ENCODE measurements around the gene AUTS2.

DNA sequence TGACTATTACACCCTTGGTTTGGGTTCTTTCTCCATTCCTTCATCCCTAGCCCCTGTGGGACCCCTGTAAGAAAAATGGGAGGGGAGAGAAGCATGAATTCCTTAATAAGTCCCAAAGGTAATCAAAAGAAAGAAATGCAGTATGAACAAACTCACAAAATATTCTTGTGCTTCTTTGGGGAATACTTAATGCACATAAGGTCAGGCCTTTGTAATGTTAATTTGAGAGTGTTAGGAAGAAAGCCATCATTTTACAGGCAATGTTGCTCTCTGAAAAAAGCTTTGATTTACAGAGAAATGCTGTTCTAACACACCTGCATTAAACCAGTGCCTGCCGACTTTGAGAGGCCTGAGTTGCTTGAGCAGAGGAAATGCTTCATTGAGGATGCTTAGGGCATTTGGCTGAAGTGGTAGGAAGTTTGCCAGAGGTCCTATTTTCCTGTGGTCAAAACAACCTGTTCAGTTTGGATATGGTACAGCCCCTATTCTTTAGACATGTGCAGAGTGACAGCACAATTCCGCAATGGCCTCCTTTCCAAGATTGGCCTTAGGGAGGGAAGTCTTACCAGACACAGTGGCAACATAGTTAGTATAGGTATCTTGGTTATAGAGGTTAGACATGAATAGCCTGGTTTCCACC lies 643.4 kb downstream of the AUTS2 start:
- no peak for TF ChIP-seq RAD21 (IDR thresholded peaks at IDR 0.05; ENCODE audit: insufficient read depth, low read depth, low read length)
- TF ChIP-seq, protein P1, sequence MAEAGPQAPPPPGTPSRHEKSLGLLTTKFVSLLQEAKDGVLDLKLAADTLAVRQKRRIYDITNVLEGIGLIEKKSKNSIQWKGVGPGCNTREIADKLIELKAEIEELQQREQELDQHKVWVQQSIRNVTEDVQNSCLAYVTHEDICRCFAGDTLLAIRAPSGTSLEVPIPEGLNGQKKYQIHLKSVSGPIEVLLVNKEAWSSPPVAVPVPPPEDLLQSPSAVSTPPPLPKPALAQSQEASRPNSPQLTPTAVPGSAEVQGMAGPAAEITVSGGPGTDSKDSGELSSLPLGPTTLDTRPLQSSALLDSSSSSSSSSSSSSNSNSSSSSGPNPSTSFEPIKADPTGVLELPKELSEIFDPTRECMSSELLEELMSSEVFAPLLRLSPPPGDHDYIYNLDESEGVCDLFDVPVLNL (IDR thresholded peaks at IDR 0.05; ENCODE audit: low read depth, low read length), result no peak
- no peak for TF ChIP-seq SUZ12 (IDR thresholded peaks at IDR 0.05; ENCODE audit: unreplicated experiment)
- TF ChIP-seq, protein P2, sequence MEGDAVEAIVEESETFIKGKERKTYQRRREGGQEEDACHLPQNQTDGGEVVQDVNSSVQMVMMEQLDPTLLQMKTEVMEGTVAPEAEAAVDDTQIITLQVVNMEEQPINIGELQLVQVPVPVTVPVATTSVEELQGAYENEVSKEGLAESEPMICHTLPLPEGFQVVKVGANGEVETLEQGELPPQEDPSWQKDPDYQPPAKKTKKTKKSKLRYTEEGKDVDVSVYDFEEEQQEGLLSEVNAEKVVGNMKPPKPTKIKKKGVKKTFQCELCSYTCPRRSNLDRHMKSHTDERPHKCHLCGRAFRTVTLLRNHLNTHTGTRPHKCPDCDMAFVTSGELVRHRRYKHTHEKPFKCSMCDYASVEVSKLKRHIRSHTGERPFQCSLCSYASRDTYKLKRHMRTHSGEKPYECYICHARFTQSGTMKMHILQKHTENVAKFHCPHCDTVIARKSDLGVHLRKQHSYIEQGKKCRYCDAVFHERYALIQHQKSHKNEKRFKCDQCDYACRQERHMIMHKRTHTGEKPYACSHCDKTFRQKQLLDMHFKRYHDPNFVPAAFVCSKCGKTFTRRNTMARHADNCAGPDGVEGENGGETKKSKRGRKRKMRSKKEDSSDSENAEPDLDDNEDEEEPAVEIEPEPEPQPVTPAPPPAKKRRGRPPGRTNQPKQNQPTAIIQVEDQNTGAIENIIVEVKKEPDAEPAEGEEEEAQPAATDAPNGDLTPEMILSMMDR (IDR thresholded peaks at IDR 0.05 in 2 of 3, conservative IDR thresholded peaks at IDR 0.05 in 1 of 3; ENCODE audit: control insufficient read depth in 2 of 3, extremely low read depth in 1 of 3, insufficient read depth in 1 of 3, low read depth in 3 of 3, low read length in 3 of 3), result no peak
- TF ChIP-seq CUX1 (IDR thresholded peaks at IDR 0.05; ENCODE audit: insufficient replicate concordance, low read depth, low read length), result no peak
- no peak for TF ChIP-seq DPF2 (IDR thresholded peaks at IDR 0.05)
- no peak for TF ChIP-seq CREB1 (IDR thresholded peaks at IDR 0.05; ENCODE audit: low read depth)
- TF ChIP-seq SREBF2 (IDR thresholded peaks at IDR 0.05; ENCODE audit: low read length), result no peak
- TF ChIP-seq, protein P3, sequence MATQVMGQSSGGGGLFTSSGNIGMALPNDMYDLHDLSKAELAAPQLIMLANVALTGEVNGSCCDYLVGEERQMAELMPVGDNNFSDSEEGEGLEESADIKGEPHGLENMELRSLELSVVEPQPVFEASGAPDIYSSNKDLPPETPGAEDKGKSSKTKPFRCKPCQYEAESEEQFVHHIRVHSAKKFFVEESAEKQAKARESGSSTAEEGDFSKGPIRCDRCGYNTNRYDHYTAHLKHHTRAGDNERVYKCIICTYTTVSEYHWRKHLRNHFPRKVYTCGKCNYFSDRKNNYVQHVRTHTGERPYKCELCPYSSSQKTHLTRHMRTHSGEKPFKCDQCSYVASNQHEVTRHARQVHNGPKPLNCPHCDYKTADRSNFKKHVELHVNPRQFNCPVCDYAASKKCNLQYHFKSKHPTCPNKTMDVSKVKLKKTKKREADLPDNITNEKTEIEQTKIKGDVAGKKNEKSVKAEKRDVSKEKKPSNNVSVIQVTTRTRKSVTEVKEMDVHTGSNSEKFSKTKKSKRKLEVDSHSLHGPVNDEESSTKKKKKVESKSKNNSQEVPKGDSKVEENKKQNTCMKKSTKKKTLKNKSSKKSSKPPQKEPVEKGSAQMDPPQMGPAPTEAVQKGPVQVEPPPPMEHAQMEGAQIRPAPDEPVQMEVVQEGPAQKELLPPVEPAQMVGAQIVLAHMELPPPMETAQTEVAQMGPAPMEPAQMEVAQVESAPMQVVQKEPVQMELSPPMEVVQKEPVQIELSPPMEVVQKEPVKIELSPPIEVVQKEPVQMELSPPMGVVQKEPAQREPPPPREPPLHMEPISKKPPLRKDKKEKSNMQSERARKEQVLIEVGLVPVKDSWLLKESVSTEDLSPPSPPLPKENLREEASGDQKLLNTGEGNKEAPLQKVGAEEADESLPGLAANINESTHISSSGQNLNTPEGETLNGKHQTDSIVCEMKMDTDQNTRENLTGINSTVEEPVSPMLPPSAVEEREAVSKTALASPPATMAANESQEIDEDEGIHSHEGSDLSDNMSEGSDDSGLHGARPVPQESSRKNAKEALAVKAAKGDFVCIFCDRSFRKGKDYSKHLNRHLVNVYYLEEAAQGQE (IDR thresholded peaks at IDR 0.05; ENCODE audit: low read depth, low read length), result no peak
- TF ChIP-seq CHD1 (IDR thresholded peaks at IDR 0.05; ENCODE audit: low read depth, low read length), result no peak
- no peak for TF ChIP-seq POLR2AphosphoS5 (IDR thresholded peaks at IDR 0.05; ENCODE audit: low read length)

Measured in GM12878 (cell line).